CD14-positive monocyte (primary cell): ENCODE measurements around the gene OR7A5. TPM values are rescaled to one million over a fixed set of nuclear protein-coding genes. Genes with fewer than 3 reads are reported as not detected.

Experiments
- DNase-seq, 3 donors: peaks; one replicate each; pipeline ENCODE4 v3.0.0-alpha.2; 2011 to 2022
- H2AFZ ChIP-seq: 2 replicates; pipeline ENCODE4 v1.6.0; 2012; ENCODE audit warnings: mild to moderate bottlenecking, low read depth, low read length, inconsistent platforms; ENCODE audit not compliant: insufficient read depth, poor library complexity, severe bottlenecking
- H3K27ac ChIP-seq, 2 donors: 1 replicate in 1 of 2; 2 replicates in 1 of 2; pipeline ENCODE4 v1.5.1; 2012 to 2013; ENCODE audit warnings: low read length in 2 of 2, control low read depth in 1 of 2, inconsistent platforms in 1 of 2, low read depth in 1 of 2, mild to moderate bottlenecking in 1 of 2
- H3K27me3 ChIP-seq, 2 donors: one replicate each; pipeline versions ENCODE4 v1.6.0 to v1.6.1; 2011 to 2013; ENCODE audit warnings: low read length in 2 of 2; ENCODE audit not compliant: control insufficient read depth in 2 of 2, insufficient read depth in 2 of 2
- H3K36me3 ChIP-seq, 2 donors: replicated peaks in 1 of 2; 1 replicate in 1 of 2; 2 replicates in 1 of 2; pipeline versions ENCODE4 v1.5.1 to v1.6.1; 2012 to 2013; ENCODE audit warnings: low read length in 2 of 2, control low read depth in 1 of 2, inconsistent platforms in 1 of 2, mild to moderate bottlenecking in 1 of 2; ENCODE audit not compliant: insufficient read depth in 2 of 2, control insufficient read depth in 1 of 2
- H3K4me1 ChIP-seq, 2 donors: 1 replicate in 1 of 2; 2 replicates in 1 of 2; pipeline versions ENCODE4 v1.5.1 to v1.6.1; 2012 to 2013; ENCODE audit warnings: low read length in 2 of 2, control low read depth in 1 of 2, inconsistent platforms in 1 of 2, mild to moderate bottlenecking in 1 of 2, moderate library complexity in 1 of 2; ENCODE audit not compliant: insufficient read depth in 2 of 2, control insufficient read depth in 1 of 2
- H3K4me2 ChIP-seq: replicated peaks from 2 replicates; pipeline ENCODE3; 2012; ENCODE audit warnings: low read length, moderate library complexity, mild to moderate bottlenecking; ENCODE audit not compliant: poor library complexity, severe bottlenecking; ENCODE audit errors: extremely low read depth
- H3K4me3 ChIP-seq, 3 experiments: fragments of 200-600 bp in 1 of 3; sonication (generic) in 1 of 3; replicated peaks in 1 of 3; 1 replicate in 2 of 3; 2 replicates in 1 of 3; pipeline ENCODE4 v1.5.1; 2011 to 2013; ENCODE audit warnings: low read length in 3 of 3, mild to moderate bottlenecking in 3 of 3, control low read depth in 2 of 3, low read depth in 2 of 3, inconsistent platforms in 1 of 3, moderate library complexity in 1 of 3
- H3K79me2 ChIP-seq: 2 replicates; pipeline ENCODE4 v1.6.0; 2012; ENCODE audit warnings: mild to moderate bottlenecking, control low read depth, inconsistent platforms, low read length, moderate library complexity; ENCODE audit not compliant: insufficient read depth
- H3K9ac ChIP-seq: 2 replicates; pipeline ENCODE4 v1.6.0; 2017; ENCODE audit warnings: low read length, mild to moderate bottlenecking; ENCODE audit not compliant: insufficient read depth, poor library complexity, severe bottlenecking
- H3K9me3 ChIP-seq, 2 donors: replicated peaks in 1 of 2; 1 replicate in 1 of 2; 2 replicates in 1 of 2; pipeline versions ENCODE4 v1.5.1 to v1.6.1; 2012 to 2013; ENCODE audit warnings: low read length in 2 of 2, control low read depth in 1 of 2; ENCODE audit not compliant: control insufficient read depth in 1 of 2, insufficient read depth in 1 of 2
- H4K20me1 ChIP-seq: 2 replicates; pipeline ENCODE4 v1.6.0; 2012; ENCODE audit warnings: mild to moderate bottlenecking, low read length, control low read depth, moderate library complexity; ENCODE audit not compliant: insufficient read depth
- H3K27ac Mint-ChIP-seq, 7 donors: one replicate each; pipeline ENCODE4 v1.8.0; 2020; ENCODE audit warnings: mild to moderate bottlenecking in 7 of 7, mixed read lengths in 7 of 7, moderate library complexity in 6 of 7, inconsistent platforms in 2 of 7
- H3K27me3 Mint-ChIP-seq, 3 donors: one replicate each; pipeline ENCODE4 v1.8.0; 2021 to 2022; ENCODE audit warnings: low read depth in 3 of 3, mild to moderate bottlenecking in 3 of 3, mixed read lengths in 3 of 3, moderate library complexity in 3 of 3, inconsistent platforms in 1 of 3
- H3K36me3 Mint-ChIP-seq, 2 donors: one replicate each; pipeline ENCODE4 v1.8.0; 2020; ENCODE audit warnings: mixed read lengths in 2 of 2, inconsistent platforms in 1 of 2, mild to moderate bottlenecking in 1 of 2
- H3K4me1 Mint-ChIP-seq: one replicate; pipeline ENCODE4 v1.8.0; 2020; ENCODE audit warnings: mild to moderate bottlenecking, mixed read lengths
- H3K4me3 Mint-ChIP-seq, 2 donors: one replicate each; pipeline ENCODE4 v1.8.0; 2020; ENCODE audit warnings: mild to moderate bottlenecking in 2 of 2, mixed read lengths in 2 of 2, moderate library complexity in 1 of 2
- H3K9me3 Mint-ChIP-seq, 7 donors: one replicate each; pipeline ENCODE4 v1.8.0; 2020 to 2022; ENCODE audit warnings: mixed read lengths in 7 of 7, mild to moderate bottlenecking in 6 of 7, moderate library complexity in 6 of 7, inconsistent platforms in 2 of 7
- CTCF ChIP-seq: fragments of 200-600 bp; IDR thresholded peaks from one replicate; pipeline ENCODE4 v1.8.0; 2022; ENCODE audit warnings: antibody characterized with exemption, mild to moderate bottlenecking
- WGBS: methylation state at CpG from one replicate; pipeline ENCODE4 v1.1.5; 2013; ENCODE audit warnings: missing lambda C conversion rate; ENCODE audit not compliant: insufficient coverage; 5-methylcytosine and 5-hydroxymethylcytosine counted together
- intact Hi-C, 2 donors: fragments of 100-400 bp; cut with micrococcal nuclease; formaldehyde crosslinking; loops; one replicate each; pipeline versions ENCODE4 v1.15.0 to v1.15.1; 2023
- polyA plus RNA-seq, 3 donors: library from polyadenylated mRNA; depleted of rRNA in 1 of 3; unstranded in 2 of 3; stranded (reverse) in 1 of 3; fragments of 300-500 nt in 2 of 3; fragments of >200 nt in 1 of 3; fragmentation: Illumina TruSeq in 2 of 3; gene quantifications; 1 replicate in 2 of 3; 2 replicates in 1 of 3; pipeline ENCODE4 v1.2.3, GENCODE V29; 2012 to 2021

OR7A5 gene
- polyA plus RNA-seq, 3 donors = not detected

GRCh38 chr19:14821937-14822336, 13.0 kb downstream of the OR7A5 start:
- Histone ChIP-seq H3K9me3 (no peaks in the 10 kb centered on the region), H3K9ac (no peak overlapping the region), H4K20me1 (no peaks in the 10 kb centered on the region), H2AFZ (no peak overlapping the region), H3K27me3 (no peaks in the 10 kb centered on the region), H3K4me2 (peak overlapping the region; percentile 26), H3K27ac (no peak overlapping the region), H3K79me2 (no peaks in the 10 kb centered on the region), H3K4me3 (peak overlapping the region in 1 of 3 experiments; percentile 4), H3K4me1 (peaks cover 6 to 11% of the 10 kb centered on the region in 2 donors), H3K36me3 (no peaks in the 10 kb centered on the region)
- WGBS = no CpG with 5 or more reads among the region's 6 CpGs
- intact Hi-C loops = no loop called here
- H3K4me1 Mint-ChIP-seq = peaks cover 10% of the 10 kb centered on the region
- no peak overlapping the region for H3K4me3 Mint-ChIP-seq
- H3K27ac Mint-ChIP-seq = peak overlapping the region in 1 of 7 donors; percentile 28
- peaks cover 1 to 5% (median 4%) of the 10 kb centered on the region in 3 donors for H3K27me3 Mint-ChIP-seq
- TF ChIP-seq CTCF = no peak
- DNase-seq = peak; percentile 26 to 52 (median 38)
- H3K9me3 Mint-ChIP-seq = peaks cover 0 to 7% (median 3%) of the 10 kb centered on the region in 7 donors
- H3K36me3 Mint-ChIP-seq = no peaks in the 10 kb centered on the region

GRCh38 chr19:14818588-14818987, 16.4 kb downstream of the OR7A5 start:
- WGBS = 87% methylated on average over 3 of the region's 8 CpGs
- Mint-ChIP-seq H3K27me3 (peaks cover 1 to 5% (median 2%) of the 10 kb centered on the region in 3 donors), H3K9me3 (peaks cover 0 to 8% (median 1%) of the 10 kb centered on the region in 7 donors), H3K4me1 (peaks cover 10% of the 10 kb centered on the region), H3K27ac (no peak overlapping the region), H3K36me3 (no peaks in the 10 kb centered on the region), H3K4me3 (no peak overlapping the region)
- Histone ChIP-seq H3K27ac (no peak overlapping the region), H3K4me2 (no peak overlapping the region), H3K36me3 (no peaks in the 10 kb centered on the region), H2AFZ (no peak overlapping the region), H3K4me3 (no peak overlapping the region), H3K9me3 (no peaks in the 10 kb centered on the region), H3K79me2 (no peaks in the 10 kb centered on the region), H3K4me1 (peaks cover 6 to 11% of the 10 kb centered on the region in 2 donors), H3K9ac (no peak overlapping the region), H4K20me1 (no peaks in the 10 kb centered on the region), H3K27me3 (no peaks in the 10 kb centered on the region)
- intact Hi-C loops = no loop called here
- no peak for TF ChIP-seq CTCF
- no peak for DNase-seq
